Memory B cell (primary cell): ENCODE data around the gene CLIC1.

ENCODE experiments used
- ATAC-seq: fragments of 150-1000 bp; cut with Tn5 transposase; 2 replicates; pipeline ENCODE4 v1.10.0; 2021; ENCODE audit warnings: low read depth, mild to moderate bottlenecking, moderate library complexity
- DNase-seq, 2 donors: peaks; one replicate each; pipeline ENCODE4 v3.0.0; 2022; ENCODE audit warnings: low spot score in 2 of 2
- H3K27ac Mint-ChIP-seq: one replicate; pipeline ENCODE4 v1.8.0; 2022; ENCODE audit warnings: mild to moderate bottlenecking, moderate library complexity, mixed read lengths
- H3K27me3 Mint-ChIP-seq: one replicate; pipeline ENCODE4 v1.8.0; 2022; ENCODE audit warnings: mixed read lengths
- H3K36me3 Mint-ChIP-seq: one replicate; pipeline ENCODE4 v1.8.0; 2022; ENCODE audit warnings: mild to moderate bottlenecking, mixed read lengths
- H3K4me1 Mint-ChIP-seq: one replicate; pipeline ENCODE4 v1.8.0; 2022; ENCODE audit warnings: mixed read lengths
- H3K4me3 Mint-ChIP-seq: one replicate; pipeline ENCODE4 v1.8.0; 2022; ENCODE audit warnings: mild to moderate bottlenecking, moderate library complexity, mixed read lengths
- H3K9me3 Mint-ChIP-seq: one replicate; pipeline ENCODE4 v1.8.0; 2022; ENCODE audit warnings: mixed read lengths

Gene CLIC1

GRCh38 chr6:31686483-31686882 lies 49.8 kb downstream of the CLIC1 start:
- H3K4me3 Mint-ChIP-seq = no peak overlapping the region
- ATAC-seq (no peak), DNase-seq (no peak)
- peaks cover 25% of the 10 kb centered on the region for H3K4me1 Mint-ChIP-seq
- peaks cover 16% of the 10 kb centered on the region for H3K36me3 Mint-ChIP-seq
- no peak overlapping the region for H3K27ac Mint-ChIP-seq
- no peaks in the 10 kb centered on the region for H3K9me3 Mint-ChIP-seq
- H3K27me3 Mint-ChIP-seq = no peaks in the 10 kb centered on the region

- no peak overlapping the region for H3K27ac Mint-ChIP-seq
- DNase-seq (no peak), ATAC-seq (no peak)
- H3K27me3 Mint-ChIP-seq = no peaks in the 10 kb centered on the region
- peaks cover 13% of the 10 kb centered on the region for H3K36me3 Mint-ChIP-seq
- H3K4me3 Mint-ChIP-seq = no peak overlapping the region
- peaks cover 15% of the 10 kb centered on the region for H3K4me1 Mint-ChIP-seq
- H3K9me3 Mint-ChIP-seq = no peaks in the 10 kb centered on the region
Observed at GRCh38 chr6:31683591-31683990, 52.7 kb downstream of the CLIC1 start.

- no peaks in the 10 kb centered on the region for H3K27me3 Mint-ChIP-seq
- peak overlapping the region; percentile 73 for H3K27ac Mint-ChIP-seq
- DNase-seq = peak in 1 of 2 donors; percentile 32
Observed at GRCh38 chr6:31681135-31681671, 55.1 kb downstream of the CLIC1 start.

More at GRCh38 chr6:31681135-31681671, 55.1 kb downstream of the CLIC1 start:
- Mint-ChIP-seq H3K4me1 (peaks cover 33% of the 10 kb centered on the region), H3K9me3 (no peaks in the 10 kb centered on the region), H3K4me3 (peak overlapping the region; percentile 85), H3K36me3 (peaks cover 2% of the 10 kb centered on the region)
- peak; percentile 62 for ATAC-seq
